Measurements from ENCODE around the gene RNF20. TPM values are rescaled to one million over a fixed set of nuclear protein-coding genes. Genes with fewer than 3 reads are reported as not detected.

RNF20 gene
- total and polyA plus RNA-seq, 2 of the 13 experiments (the other 11 are each of a cell fraction or from before 2014, with no cell fraction given), result 12.7 to 37.6 TPM

GRCh38 chr9:101533334-101534204 is at the start of gene RNF20 (continued):
- TF ChIP-seq, protein P1, sequence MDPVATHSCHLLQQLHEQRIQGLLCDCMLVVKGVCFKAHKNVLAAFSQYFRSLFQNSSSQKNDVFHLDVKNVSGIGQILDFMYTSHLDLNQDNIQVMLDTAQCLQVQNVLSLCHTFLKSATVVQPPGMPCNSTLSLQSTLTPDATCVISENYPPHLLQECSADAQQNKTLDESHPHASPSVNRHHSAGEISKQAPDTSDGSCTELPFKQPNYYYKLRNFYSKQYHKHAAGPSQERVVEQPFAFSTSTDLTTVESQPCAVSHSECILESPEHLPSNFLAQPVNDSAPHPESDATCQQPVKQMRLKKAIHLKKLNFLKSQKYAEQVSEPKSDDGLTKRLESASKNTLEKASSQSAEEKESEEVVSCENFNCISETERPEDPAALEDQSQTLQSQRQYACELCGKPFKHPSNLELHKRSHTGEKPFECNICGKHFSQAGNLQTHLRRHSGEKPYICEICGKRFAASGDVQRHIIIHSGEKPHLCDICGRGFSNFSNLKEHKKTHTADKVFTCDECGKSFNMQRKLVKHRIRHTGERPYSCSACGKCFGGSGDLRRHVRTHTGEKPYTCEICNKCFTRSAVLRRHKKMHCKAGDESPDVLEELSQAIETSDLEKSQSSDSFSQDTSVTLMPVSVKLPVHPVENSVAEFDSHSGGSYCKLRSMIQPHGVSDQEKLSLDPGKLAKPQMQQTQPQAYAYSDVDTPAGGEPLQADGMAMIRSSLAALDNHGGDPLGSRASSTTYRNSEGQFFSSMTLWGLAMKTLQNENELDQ (CRISPR knock-in tag; IDR thresholded peaks at IDR 0.05; ENCODE audit: borderline replicate concordance), result no peak
- TF ChIP-seq CHCHD3 (CRISPR knock-in tag; IDR thresholded peaks at IDR 0.05) (no peak), ELK4 (CRISPR knock-in tag; IDR thresholded peaks at IDR 0.05; ENCODE audit: borderline replicate concordance) (no peak), ZSCAN31 (CRISPR knock-in tag; IDR thresholded peaks at IDR 0.05; ENCODE audit: low read depth) (no peak), PCBP2 (optimal IDR thresholded peaks at IDR 0.05; ENCODE audit: low read depth, low read length, poor library complexity, severe bottlenecking) (no peak), ZKSCAN1 (IDR thresholded peaks at IDR 0.05; ENCODE audit: low read length) (no peak), ZNF318 (CRISPR knock-in tag; IDR thresholded peaks at IDR 0.05) (no peak), CENPX (CRISPR knock-in tag; IDR thresholded peaks at IDR 0.05) (no peak), CAMTA2 (CRISPR knock-in tag; IDR thresholded peaks at IDR 0.05; ENCODE audit: borderline replicate concordance) (no peak), MATR3 (CRISPR knock-in tag; IDR thresholded peaks at IDR 0.05) (no peak), AHR (CRISPR knock-in tag; IDR thresholded peaks at IDR 0.05) (no peak), XBP1 (CRISPR knock-in tag; IDR thresholded peaks at IDR 0.05) (no peak), PRPF4 (IDR thresholded peaks at IDR 0.05; ENCODE audit: low read depth, low read length, poor library complexity, severe bottlenecking) (no peak), ATF1 (CRISPR knock-in tag; IDR thresholded peaks at IDR 0.05) (peak; percentile 93), ZC3H13 (CRISPR knock-in tag; IDR thresholded peaks at IDR 0.05) (no peak)
- TF ChIP-seq, protein P2, sequence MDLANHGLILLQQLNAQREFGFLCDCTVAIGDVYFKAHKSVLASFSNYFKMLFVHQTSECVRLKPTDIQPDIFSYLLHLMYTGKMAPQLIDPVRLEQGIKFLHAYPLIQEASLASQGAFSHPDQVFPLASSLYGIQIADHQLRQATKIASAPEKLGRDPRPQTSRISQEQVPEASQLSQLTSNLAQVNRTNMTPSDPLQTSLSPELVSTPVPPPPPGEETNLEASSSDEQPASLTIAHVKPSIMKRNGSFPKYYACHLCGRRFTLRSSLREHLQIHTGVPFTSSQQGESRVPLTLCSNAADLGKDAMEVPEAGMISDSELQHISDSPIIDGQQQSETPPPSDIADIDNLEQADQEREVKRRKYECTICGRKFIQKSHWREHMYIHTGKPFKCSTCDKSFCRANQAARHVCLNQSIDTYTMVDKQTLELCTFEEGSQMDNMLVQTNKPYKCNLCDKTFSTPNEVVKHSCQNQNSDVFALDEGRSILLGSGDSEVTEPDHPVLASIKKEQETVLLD (CRISPR knock-in tag; IDR thresholded peaks at IDR 0.05; ENCODE audit: low read depth), result no peak

All from HepG2 (cell line).